GM19238 (cell line): ENCODE results near the gene KLHL29.
"Not testable (repeated sequence)": the region's sequence is repeated elsewhere in the genome, so short reads cannot be mapped to it uniquely, and the experiment has no call there.

Experiments used
- DNase-seq: peaks from one replicate; pipeline ENCODE4 v3.0.0; 2011; ENCODE audit warnings: low spot score; ENCODE audit not compliant: insufficient read length

The KLHL29 gene

DNA sequence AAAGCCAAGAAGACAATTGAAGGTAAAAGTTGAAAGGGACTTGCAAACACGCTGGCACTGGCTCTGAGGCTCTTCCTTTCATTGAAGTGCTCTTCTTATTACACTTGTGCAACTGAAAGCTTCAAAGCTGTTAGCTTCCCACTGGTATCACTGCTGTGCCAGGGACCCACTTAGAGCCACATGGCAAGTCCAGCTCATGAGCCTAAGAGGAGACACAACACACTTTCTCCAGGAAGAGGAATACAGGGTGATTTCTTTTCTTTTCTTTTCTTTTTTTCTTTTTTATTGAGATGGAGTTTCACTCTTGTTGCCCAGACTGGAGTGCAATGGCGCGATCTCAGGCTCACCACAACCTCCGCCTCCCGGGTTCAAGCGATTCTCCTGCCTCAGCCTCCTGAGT is 323.8 kb downstream of the KLHL29 start:
- DNase-seq, result no peak

DNA sequence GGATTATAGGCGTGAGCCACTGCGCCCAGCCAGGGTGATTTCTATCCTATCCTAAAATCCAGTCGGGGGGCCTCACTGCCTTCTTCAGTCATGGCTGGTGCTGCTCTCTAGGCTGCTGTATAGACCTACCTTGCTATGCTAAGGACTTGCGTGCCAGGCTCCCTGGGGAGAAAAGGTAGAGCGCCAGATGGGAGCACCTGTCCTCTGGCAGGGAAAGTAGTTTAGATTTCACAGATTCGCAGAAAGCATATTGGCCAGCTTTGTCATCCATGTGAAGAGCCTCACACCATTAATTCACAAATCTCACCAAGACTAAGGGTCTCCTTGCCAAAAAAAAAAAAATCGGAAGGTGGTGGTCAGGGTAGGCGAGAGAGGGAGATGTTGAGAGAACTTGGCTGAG is 324.3 kb downstream of the KLHL29 start:
- no peak for DNase-seq

DNA sequence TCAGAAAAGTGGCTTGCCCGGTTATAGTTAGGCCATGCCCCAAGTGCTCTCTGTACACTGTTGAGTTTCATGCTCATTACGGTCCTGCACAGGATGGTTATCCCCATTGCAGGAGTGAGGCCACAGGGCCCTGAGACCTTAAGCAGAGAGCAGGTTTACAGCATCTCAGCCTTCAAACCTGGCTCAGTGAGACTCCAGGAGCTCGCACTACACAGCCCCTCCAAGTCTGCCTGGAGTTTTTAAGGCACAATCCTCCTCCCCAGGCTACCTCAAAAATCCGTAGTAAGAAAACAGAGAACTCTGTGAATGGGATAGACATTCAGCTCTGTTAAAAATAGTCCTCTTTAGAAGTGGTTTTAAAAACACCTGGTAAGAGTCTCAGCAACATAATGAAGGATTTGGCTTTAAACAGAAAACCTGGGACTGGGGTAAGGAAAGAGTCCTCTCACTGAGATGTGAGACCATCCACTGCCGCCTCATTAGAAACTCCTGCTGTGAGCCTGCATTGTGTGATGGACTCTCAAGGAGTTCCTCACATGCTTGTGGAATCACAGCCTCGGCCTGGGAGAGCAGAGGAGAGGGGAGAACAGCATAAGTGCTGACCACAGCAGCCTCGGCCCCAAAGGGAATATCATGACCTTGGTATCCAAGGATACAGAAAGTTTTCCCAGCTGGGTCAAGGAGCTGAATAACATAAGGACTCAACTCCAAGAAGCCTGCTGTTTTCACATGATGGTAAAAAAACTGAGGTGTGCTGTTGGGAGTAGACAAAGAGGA is 327.2 kb downstream of the KLHL29 start:
- no peak for DNase-seq

DNA sequence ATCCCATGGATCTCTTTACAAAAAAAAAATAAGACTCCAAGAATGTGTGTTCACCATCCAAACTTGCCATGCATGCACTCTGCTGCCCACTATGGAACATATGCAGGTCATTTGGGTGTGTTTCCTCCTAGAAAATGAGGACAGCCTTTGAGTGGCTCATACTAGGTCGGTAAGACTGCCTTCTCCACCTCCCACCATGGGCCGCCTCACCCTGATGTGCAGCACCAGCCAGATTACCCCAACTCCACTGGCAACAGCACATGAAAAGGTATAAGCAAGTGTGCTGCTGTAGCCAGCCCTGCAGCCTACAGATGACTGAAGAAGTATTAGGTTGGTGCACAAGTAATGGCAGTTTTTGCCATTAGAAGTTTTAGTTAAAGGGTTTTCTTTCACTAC is 327.8 kb downstream of the KLHL29 start:
- no peak for DNase-seq

DNA sequence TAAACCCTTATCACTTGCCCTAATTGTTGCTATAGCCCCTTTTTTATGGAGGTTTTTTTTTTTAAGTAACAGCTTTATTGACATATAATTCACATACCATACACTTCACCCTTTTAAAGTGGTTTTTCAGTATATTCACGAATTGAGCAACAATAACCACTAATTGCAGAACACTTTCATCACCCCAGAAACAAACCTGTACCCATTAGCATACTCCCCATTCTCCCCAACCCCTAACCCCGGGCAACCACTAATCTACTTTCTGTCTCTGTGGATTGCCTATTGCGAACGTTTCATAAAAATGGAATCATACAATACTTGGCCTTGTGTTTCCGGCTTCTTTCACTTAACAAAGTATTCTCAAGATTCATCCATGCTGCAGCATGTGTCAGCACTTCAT is 328.4 kb downstream of the KLHL29 start:
- no peak for DNase-seq

DNA sequence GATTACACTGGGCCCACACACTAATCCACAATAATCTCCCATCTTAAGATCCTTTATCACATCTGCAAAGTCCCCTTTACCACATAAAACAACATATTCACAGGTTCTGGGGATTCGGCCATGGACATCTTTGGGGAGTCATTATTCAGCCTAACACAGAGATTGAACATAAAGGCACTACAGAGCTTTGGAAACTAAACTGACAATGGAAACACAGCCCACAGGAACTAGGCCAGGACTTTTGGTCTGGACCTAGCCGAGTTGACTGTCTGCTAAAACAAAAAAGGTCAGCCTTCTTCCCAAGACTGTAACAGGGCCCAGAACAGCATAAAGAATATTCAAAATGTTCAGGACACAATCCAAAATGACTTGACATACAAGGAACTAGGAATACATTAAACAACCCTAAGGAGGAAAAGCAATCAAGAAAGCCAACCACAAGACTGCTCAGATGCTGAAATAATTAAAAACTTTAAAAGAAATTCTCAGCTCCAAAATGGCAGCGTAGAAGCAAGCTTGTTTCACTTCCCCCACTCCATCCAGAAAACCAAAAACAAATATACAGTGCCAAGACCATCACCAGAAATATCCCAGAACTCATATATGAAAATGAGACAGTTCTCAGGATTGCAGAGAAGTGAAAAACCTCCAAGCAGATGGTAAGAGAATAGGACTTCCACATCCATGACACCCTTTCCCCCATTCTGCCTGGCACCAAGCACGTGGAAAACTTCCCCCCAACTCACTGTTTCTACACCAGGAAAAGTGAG is 334.1 kb downstream of the KLHL29 start:
- DNase-seq, result no peak

DNA sequence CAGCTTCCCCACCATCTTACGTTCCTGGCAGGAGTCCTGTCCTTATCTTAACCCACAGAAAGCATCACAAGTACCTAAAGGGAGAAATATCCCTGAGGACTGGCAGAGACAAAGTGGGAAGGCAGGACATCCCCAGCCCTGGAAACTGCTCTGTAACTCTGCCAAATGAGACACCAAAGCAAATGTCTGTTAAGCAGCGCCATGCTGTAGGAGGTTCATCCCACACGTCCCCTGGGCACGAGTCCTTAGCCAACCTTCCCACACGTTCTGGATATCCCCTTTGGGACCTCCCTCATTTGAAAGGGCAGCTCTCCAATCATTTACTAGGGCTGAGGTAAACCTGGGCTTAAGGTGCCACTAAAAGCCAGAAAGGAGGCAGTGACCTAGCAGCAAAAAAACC is 334.7 kb downstream of the KLHL29 start:
- DNase-seq, result no peak

DNA sequence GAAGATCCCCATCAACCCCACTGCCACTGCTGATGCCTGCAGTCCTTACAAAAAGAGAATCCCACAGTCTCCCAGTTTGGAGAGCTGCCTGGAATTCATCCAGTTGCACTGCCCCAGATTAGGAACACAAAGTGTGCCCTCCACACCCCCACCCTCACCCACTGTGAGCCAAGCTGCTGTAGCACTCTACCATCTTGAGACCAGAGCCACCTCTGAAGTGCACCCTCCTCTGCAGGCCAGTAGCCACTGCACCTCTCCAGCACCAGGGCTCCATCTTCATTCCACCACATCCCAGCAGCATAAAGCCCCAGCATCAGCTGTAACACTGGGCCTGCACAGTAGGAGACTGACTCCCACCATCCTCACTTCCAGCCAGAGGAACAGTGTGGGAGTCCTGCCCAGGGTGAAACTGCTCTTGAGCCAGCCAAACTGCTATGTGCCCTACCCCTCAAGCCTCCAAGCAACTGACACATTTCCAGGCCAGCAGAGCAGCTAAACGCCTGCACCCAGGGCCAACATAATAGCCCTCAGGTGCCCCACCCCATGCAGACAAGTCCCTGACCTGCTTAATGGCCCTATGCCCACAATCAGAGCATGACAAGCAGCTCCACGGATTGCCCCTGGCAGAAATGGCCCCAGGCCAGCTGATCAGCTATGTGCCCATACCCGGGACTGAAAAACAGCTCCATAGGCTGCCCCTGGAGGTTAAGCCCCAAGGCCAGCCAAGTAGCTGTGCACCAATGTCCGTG is 335.9 kb downstream of the KLHL29 start:
- DNase-seq, result no peak

DNA sequence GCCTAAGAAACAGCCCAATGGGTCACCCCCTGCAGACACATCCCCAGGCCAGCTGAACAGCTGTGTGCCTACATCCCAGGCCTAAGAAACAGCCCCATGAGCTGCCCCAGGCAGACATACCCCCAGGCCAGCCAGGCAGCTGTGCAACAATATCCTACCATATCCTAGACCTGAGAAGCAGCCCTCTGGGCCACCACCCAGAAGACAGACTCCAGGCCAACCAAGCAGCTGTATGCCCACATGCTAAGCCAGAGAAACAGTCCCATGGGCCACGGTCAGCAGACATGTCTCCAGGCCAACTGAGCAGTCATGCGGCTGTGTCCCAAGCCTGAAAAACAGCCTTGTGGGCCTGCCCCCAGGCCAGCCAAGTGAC is 336.5 kb downstream of the KLHL29 start:
- no peak for DNase-seq

DNA sequence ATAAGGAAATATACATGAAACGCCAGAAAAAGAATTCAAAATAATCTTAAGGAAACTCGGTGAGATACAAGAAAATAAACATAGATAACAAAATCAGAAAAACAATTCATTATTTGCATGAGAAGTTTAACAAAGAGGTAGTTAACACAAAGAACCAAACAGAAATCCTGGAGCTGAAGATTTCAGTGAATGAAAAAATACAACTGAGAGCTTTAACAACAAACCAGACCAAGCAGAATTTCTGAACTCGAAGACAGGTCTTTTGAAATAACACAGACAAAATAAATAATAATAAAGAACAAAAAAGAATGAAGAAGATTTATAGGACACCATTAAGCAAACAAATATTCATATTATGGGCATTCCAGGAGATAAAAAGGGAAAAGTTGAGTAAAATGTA is 337.3 kb downstream of the KLHL29 start:
- DNase-seq, result no peak

DNA sequence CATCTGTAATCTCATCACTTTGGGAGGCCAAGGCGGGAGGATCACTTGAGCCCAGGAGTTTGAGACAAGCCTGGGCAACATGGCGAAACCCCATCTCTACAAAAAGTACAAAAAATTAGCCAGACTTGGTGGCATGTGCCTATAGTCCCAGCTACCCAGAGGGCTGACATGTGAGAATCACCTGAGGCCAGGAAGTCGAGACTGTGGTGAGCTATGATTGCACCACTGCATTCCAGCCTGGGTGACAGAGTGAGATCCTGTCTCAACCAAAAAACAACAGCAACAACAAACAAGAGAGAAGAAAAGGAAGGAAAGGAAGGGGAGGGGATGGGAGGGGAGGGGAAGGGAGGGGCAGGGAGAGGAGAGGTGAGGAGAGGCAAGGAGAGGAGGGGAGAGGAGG is 338.1 kb downstream of the KLHL29 start:
- DNase-seq, result not testable (repeated sequence)

DNA sequence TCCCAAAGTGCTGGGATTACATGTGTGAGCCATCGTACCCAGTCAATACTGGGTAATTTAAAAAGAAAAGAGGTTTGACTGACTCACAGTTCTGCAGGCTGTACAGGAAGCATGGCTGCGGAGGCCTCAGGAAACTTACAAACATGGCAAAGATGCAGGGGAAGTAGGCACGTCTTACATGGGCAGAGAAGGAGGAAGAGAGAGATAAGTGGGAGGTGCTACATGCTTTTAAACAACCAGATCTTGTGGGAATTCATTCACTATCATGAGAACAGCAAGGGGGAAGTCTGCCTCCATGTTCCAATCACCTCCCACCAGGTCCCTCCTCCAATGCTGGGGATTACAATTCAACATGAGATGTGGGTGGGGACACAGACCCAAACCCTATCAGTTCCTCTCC is 349.4 kb downstream of the KLHL29 start:
- no peak for DNase-seq

DNA sequence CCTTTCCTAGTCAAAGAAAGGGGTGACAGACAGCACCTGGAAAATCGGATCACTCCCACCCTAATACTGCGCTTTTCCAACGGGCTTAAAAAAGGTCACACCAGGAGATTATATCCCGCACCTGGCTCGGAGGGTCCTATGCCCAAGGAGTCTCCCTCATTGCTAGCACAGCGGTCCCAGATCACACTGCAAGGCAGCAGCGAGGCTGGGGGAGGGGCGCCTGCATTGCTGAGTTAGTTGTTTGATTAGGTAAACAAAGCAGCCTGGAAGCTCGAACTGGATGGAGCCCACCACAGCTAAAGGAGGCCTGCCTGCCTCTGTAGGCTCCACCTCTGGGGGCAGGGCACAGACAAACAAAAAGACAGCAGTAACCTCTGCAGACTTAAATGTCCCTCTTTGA is 351.8 kb downstream of the KLHL29 start:
- DNase-seq, result not testable (repeated sequence)

DNA sequence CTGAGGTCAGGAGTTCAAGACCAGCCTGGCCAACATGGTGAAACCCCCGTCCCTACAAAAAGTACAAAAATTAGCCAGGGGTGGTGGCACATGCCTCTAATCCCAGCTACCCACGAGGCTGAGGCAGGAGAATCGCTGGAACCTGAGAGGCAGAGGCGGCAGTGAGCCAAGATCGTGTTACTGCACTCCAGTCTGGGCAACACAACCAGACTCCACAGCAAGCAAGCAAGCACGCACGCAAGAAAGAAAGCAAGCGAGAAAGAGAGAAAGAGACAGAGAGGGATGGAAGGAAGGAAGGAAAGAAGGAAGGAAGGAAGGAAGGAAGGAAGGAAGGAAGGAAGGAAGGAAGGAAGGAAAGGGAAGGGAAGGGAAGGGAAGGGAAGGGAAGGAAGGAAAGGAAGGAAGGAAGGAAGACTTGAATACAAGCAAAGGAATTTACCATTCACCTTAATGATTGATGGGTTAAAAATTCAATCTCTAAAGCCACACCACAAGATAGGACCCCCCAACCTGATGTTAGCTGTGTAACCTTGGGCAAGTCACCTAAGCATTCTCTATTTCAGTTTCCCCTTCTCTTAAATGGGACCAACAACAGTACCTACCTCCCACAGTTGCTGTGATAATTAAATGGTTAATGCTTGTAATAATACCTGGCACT is 360.2 kb downstream of the KLHL29 start:
- no peak for DNase-seq

DNA sequence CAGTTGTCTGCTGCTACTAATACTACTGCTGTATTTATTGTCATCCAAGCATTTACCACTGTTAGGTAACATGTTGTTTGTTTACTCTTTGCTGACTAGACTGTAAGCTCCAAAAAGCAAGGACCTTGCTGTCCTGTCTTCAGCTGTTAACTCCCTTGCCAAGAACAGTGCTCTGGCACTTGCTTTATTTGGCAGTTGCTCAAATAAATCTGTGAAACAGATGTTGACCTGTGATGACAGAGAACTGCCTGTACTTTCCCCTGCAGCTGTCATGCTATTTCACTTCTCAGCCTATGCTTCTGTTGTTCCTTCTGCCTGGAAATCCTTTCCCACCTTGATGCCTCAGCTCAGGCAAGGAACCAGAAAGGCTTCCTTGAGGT is 360.7 kb downstream of the KLHL29 start:
- no peak for DNase-seq

DNA sequence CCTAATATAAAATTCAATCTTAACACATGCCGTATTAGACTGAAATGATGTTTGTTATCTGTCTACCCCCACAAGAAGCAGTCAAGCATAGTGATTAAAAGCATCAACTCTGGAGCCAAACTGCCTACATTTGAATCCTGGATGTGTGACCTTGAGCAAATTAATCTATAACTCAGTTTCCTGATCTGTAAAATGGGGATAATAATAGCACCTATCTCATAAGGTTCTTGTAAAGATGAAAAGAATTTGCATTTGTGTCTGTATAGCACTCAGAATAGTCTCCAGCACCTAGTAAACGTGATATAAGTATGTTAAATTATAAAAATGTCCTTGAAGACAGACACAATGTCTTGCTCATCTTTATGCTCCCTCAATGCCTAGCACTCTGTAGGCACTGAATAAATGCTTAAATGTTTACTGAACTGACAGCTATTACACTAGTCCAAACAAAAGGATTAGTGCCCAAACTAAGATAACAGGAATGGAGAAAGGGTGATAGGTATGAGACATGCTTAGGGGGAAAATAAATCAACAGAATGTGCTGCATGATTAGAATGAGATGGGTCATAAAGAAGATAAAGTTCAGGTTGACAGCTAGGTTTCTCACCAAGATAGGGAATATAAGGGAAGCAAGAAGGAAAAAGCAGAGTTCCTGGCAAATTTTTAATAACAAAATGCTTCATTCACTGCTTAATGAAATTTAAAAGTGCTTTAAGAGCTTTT is 361.3 kb downstream of the KLHL29 start:
- DNase-seq, result no peak

DNA sequence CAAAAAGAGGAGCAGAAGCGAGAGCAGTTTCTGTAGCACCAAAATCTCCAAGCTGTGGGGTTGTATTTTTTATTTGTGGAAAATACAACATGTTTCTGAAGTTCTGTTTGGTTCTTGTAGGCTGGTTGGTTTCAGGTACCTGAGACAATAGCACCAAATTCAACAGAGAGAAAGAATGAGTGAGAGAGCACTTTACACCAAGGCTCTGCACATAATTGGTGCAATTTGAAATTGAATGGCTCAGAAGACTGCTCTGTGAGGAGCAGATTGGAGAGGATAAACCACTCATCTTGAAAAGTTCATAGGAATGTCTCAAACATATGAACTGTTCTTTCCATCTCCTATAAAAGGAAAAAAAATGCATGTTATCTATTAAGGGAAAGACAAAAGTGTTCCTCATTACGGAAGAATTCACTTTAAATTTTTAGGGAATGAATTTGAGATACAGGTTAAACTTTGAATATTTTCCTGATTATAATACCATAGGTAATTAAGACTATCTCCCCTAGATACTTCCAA is 366.8 kb downstream of the KLHL29 start:
- DNase-seq, result no peak

DNA sequence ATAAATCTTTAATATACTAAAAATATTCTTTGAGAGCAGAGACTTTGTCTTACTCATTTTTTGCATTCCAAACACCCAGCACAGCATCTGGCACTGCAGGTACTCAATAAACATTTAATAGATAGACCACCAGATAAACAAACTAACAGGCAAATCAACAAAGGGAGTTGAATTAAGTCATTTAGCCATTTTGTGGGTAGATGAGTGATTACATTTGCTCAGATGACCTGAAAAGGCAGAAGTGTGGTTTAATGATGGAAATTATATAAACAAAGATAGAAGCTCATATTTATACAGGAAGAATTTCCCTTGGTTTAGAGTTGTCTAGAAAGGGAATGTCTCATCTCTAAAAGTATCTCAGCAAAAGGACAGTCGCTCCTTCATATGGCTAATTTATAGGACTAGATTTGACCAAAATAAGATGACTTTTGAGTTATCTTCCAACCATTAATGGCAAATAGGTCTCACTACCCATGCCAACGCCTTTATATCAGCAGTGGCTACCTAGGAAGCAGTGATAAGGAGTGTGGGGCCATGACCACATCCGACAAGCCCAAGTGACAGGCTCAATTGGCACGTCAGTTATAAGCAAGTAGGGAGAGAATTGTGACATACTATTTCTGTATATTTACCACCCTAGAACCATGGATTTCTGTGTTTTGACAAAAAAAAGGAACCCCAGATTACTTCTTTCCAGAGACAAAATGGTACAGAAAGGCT is 368.5 kb downstream of the KLHL29 start:
- DNase-seq, result no peak

DNA sequence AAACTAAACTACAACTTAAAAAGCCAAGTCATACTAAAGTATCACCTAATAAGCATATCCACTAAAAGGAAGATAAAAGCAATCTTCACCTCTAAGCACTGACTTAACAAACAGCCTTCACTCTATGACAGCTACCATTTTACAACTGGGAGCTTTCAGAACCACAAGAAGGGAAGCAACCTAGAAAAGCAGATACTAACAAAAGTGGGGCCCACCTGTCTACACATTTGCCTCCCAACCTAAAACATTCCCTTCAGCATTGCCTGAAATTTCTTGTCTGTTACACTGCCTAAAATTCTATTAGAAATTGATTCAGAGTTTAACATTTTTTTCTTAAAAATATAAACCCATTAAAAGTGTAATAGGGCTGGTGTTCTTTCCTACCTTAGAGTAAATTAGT is 370.0 kb downstream of the KLHL29 start:
- no peak for DNase-seq

DNA sequence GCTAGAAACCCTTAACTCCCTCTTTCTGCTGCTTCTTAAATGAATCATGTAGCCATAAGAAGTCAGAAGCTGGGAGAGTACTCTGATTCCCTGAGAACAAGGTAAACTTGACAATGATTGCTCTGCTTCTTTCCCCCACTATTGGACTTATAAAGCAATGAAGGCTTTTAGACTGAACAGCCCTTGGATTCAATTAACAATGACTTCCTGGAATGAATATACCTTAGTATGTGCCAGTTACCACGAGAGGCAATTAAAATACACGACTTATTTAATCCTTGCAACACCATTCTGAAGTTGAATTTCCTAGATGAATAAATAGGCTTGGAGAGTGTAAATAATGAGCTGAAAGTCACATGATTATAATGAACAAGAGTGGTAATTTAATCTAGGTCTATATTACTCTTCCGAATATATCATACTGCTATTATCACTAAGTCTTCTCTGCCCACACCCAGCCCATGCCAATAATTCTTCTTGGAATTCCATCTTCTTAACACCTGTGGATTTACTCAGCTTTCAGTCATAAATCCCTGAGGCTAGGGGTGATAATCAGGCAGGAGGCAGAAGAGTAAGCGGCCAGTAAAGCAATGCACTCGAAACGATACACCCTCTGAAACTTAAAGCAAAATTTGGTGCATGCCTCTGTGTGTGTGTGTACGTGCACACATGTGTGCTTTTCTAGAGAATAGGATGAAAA is 371.8 kb downstream of the KLHL29 start:
- DNase-seq, result no peak
